PC-9 (cell line): Measurements from ENCODE around the gene GABRB1.

ENCODE experiments used
- CTCF ChIP-seq: fragments of 200-600 bp; sonication (generic); conservative IDR thresholded peaks from 2 replicates; pipeline ENCODE4 v1.6.1; 2017; ENCODE audit warnings: mixed run types, antibody characterized with exemption, mild to moderate bottlenecking, moderate library complexity
- EZH2 ChIP-seq: fragments of 200-600 bp; sonication (generic); IDR thresholded peaks from 2 replicates; pipeline ENCODE4 v1.8.0; 2017; ENCODE audit warnings: antibody characterized with exemption, low read depth

- TF ChIP-seq CTCF = no peak
- TF ChIP-seq EZH2 = no peak
Observed at GRCh38 chr4:47413521-47413920, 382.2 kb downstream of the GABRB1 start.
